Upper lobe of left lung (tissue), 4 donors: ENCODE data around the gene POLR3H.

Experiments
- EP300 ChIP-seq, 4 donors: sonication (generic); formaldehyde crosslinking; IDR thresholded peaks; one replicate each; pipeline ENCODE4 v1.5.1; 2017; ENCODE audit warnings: antibody characterized with exemption in 4 of 4, control low read depth in 2 of 4
- POLR2AphosphoS5 ChIP-seq, 2 donors: sonication (generic); formaldehyde crosslinking; IDR thresholded peaks; one replicate each; pipeline ENCODE4 v1.5.1; 2017; ENCODE audit warnings: antibody characterized with exemption in 2 of 2

- TF ChIP-seq POLR2AphosphoS5 (IDR thresholded peaks at IDR 0.05) = no peak
- no peak for TF ChIP-seq EP300 (IDR thresholded peaks at IDR 0.05)
These were observed 65.8 kb downstream of the POLR3H start for GRCh38 chr22:41478473-41478872.
